GM21825 (cell line): ENCODE measurements around the gene NEFH.
"Not testable (repeated sequence)": the region's sequence is repeated elsewhere in the genome, so short reads cannot be mapped to it uniquely, and the experiment has no call there.

ENCODE experiments used
- ATAC-seq: cut with Tn5 transposase; IDR thresholded peaks from one replicate; pipeline ENCODE4 v1.9.1; 2021; ENCODE audit warnings: mild to moderate bottlenecking, moderate library complexity; ENCODE audit not compliant: unreplicated experiment

NEFH gene, protein sequence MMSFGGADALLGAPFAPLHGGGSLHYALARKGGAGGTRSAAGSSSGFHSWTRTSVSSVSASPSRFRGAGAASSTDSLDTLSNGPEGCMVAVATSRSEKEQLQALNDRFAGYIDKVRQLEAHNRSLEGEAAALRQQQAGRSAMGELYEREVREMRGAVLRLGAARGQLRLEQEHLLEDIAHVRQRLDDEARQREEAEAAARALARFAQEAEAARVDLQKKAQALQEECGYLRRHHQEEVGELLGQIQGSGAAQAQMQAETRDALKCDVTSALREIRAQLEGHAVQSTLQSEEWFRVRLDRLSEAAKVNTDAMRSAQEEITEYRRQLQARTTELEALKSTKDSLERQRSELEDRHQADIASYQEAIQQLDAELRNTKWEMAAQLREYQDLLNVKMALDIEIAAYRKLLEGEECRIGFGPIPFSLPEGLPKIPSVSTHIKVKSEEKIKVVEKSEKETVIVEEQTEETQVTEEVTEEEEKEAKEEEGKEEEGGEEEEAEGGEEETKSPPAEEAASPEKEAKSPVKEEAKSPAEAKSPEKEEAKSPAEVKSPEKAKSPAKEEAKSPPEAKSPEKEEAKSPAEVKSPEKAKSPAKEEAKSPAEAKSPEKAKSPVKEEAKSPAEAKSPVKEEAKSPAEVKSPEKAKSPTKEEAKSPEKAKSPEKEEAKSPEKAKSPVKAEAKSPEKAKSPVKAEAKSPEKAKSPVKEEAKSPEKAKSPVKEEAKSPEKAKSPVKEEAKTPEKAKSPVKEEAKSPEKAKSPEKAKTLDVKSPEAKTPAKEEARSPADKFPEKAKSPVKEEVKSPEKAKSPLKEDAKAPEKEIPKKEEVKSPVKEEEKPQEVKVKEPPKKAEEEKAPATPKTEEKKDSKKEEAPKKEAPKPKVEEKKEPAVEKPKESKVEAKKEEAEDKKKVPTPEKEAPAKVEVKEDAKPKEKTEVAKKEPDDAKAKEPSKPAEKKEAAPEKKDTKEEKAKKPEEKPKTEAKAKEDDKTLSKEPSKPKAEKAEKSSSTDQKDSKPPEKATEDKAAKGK

DNA sequence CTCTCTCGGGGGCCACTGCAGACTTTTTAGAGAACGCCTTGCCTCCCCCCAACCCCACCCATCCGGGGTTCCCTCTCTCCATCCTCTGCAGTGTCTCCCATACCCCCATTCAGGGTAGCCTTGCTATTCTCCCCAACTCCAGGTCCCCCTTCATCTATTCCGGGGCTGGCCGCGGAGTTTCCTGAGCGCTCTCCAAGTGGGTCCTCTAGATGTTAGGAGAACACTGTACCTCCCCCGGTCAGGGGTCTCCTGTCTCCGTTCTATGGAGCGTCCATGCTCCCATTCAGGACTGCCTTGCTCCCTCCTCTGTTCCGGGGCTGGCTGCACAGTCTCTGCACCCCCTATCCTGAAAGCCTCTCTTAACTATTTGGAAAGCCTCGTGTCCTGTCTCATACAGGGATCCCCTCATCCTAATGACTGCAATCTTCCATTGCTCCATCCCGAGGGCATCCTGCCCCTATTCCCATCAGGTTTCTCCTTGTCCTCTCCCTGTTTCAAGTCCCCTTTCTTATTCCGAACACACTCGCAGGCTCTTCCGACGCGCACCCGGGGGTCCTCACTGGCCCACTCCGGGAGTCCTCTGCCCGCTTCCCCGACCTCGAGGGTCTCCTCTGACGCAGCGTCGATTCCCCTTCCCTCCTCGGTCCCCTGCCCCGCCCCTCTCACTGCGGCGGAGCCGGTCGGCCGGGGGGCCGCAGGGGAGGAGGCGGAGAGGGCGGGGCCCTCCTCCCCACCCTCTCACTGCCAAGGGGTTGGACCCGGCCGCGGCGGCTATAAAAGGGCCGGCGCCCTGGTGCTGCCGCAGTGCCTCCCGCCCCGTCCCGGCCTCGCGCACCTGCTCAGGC is at the start of gene NEFH:
TSS of gene NEFH (plus strand) at position 802 of the 845 bp plus-strand sequence. CDS start 45 bp downstream, outside the sequence.
- no peak for ATAC-seq

DNA sequence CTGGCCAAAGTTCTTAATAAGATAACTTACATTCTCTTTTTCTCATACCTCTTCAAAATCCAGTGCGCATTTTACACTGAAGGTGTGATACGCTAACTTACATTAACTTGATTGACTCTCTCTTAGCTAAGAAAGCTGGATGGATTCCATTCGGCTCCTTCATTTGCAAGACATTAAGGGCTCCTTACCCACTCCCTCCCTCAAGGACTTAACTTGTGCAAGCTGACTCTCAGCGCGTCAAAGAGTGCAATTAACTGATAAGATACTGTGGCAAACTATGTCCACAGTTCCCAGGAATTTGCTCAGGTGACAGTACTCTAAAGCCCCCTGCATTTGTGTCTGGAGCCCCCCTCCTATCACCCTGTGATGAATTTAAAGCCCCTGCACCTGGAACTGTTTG is 48.0 kb upstream of the NEFH start:
- ATAC-seq: no peak

DNA sequence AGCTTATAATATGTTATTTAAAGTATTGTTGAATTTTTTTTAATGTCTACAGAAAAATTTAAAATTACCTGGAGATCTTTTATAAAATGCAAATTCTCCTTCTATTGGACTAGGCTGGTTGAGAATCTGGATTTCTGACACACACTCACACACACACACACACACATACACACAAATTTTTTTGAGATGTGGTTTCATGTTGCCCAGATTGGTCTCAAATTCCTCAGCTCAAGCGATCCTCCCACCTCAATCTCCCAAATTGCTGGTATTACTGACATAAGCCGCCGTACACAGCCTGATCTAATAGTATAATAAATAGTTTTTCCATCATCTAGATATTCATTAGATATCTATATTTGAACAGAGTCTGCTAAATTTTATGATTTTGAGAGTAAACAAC is 46.2 kb upstream of the NEFH start:
- no peak for ATAC-seq

DNA sequence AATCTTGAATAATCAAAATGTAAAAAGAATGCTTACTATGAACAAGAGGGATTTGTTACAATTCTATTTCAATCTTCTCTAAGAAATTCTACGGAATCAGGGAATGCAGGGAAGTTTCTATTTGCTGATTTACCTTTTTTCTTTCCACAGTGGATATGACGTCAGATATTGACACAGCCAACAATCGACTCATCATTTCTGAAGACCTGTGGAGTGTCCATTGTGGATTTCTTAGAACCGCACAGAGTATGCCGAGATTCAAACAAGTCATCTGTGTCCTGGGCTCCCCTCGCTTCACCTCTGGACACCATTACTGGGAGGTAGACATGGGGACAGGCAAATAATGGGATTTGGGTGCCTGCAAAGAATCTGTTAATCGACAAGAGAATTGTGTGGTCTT is 45.7 kb upstream of the NEFH start:
- ATAC-seq: no peak

DNA sequence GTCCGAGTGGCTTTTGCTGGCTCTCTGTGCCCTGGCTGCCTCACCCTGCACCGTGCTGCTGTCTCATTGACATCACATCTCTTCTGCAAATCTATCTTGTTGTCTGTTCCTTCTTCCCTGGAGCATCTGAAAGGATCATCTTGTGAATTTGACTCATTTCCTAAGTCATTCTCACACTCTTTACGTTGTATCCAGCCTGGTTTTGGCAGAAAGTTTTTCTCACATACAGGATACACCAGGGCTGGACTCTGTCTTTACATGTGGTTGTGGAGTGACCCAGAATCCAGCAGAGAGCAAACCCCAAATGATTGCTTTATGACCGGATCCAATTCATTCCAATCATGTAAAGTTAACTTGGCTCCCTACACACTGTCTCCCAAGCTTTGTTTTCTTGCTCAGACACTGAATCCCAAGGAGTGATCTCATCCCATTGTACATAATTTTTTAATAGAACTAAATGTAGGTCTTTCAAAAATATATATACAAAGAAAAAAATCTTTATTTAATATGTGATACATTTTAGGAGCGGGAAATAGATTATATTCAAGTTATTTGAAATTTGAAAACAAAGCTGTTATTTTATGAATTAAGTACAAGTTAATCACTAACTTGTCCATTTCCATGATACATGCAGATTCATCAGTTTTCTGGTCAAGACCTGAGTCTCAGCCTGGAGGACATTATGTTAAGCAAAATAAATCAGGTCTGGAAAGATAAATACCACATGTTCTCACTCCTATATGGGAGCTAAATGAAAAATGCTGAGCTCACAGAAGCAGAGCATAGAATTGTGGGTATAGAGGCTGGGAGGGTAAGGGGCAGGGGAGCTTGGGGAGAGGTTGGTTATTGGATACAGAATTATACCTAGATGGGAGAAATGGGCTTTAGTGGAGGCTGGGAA is 44.5 kb upstream of the NEFH start:
- ATAC-seq: no peak

DNA sequence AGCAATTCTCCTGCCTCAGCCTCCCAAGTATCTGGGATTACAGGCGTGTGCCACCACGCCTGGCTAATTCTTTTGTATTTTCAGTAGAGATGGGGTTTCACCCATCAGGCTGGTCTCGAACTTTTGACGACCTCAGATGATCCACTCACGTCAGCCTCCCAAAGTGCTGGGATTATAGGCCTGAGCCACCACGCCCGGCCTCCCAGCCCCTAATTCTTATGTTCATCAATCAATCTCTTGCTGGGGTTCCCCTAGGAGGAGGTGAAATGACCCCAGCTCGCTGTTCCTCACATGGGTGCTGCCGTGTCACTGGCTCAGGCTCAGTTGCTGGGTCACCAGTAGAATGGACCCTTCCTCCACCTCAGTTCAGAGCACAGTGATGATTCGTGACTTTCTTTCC is 41.7 kb upstream of the NEFH start, which contains the start of gene RFPL1:
TSS of gene RFPL1 (plus strand) at position 301 of the 400 bp plus-strand sequence.
- not testable (repeated sequence) for ATAC-seq

DNA sequence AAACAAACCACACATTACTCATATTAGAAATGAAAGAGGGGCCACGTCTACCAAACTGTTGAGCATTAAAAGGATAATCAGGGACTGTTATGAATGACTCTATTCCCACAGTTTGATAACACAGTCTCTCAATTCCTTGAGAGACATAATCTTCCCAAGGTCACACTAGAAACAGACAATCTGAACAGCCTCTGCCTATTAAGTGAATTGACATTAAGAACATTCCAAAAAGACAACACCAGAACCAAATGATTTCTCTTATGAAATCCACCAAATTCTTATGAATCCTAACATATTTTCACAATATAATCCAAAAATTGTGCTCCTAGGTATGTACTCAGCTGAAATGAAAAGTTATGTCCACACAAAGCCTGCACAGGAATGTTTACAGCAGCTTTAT is 37.0 kb upstream of the NEFH start:
- no peak for ATAC-seq

DNA sequence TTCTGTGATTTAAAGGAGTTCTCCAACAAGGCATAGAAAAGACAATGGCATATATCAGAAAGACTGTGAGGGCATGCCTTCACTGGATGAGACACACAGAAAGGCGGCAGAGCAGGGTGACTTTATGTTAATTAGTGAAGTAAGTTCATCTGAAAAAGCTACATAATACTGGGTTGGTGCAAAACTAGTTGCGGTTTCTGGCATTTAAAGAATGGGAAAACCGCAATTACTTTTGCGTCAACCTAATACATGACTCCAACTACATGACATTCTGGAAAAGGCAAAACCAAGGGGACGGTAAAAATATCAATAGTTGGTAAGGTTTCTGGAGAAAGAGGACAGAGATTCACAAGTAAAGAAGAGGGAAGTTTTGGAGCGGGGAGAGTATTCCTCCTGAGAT is 36.6 kb upstream of the NEFH start:
- ATAC-seq: no peak

DNA sequence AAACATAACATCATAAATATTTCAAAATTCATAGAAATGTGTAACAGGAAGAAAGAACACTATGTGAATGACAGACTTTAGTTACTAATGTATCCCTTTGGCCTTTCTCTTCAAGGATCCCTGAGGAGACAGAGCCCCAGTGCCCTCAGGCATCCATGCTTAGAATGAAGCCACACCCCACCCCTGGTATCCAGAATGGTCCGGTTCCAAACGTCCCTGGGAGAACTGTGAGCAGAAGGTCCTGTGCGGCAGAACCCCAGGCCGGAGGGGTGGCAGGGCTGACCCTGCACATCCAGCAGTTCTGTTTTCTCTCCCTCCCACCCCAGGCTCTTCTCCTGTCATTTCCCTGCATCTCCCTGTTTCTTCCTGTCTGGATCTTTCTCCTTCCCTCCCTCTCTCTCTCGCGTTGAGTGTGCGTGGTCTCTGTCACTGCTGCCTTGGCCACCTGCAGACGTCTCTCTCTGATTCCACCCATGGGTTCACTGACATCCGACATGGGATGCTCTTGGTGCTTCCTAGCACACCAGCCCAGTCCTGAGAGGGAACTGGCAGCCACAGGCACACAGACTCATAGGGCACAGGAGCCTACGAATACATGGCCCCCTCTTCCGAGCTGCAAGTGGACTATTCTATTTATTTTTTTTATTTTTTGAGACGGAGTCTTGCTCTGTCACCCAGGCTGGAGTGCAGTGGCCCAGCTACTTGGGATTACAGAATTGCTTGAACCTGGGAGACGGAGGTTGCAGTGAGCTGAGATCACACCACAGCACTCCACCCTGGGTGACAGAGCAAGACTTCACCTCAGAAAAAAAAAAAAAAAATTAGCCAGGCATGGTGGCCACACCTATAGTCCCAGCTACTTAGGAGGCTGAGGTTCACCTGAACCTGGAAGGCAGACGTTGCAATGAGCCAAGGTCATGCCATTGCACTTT is 35.9 kb upstream of the NEFH start:
- no peak for ATAC-seq

DNA sequence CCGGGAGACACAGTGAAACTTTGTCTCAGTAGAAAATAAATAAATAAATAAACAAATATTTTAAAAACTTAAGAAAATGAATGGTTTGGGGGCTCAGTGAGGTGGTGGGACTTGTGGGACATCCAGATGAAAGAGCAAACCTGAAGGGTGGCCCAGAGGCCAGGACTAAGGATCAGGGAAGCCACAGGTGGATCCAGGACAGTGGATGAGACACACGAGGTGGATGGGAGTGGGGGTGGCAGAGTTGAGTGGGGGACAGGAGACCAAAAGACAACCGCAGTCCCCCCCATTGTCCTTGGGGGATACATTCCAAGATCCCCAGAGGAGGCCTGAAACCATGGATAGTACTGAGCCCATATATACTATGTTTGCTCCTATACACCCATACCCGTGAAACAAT is 34.5 kb upstream of the NEFH start:
- ATAC-seq: no peak

DNA sequence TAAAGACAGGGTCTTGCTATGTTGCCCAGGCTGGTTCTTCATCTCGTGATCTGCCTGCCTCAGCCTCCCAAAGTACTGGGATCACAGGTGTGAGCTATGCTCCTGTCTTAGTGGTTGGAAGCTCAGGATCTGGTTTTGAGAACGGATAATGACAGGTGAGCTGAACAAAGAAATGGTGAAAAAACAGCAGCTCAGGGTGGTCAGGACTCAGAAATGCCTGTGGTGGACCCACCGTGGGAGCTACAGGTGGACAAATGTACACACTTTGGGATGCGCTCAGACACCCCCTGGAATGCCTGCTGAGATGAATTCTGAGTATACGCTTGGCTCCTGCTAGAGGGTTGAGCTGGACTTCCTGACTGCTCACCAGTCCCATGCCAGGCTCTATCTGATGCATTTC is 32.1 kb upstream of the NEFH start:
- no peak for ATAC-seq

DNA sequence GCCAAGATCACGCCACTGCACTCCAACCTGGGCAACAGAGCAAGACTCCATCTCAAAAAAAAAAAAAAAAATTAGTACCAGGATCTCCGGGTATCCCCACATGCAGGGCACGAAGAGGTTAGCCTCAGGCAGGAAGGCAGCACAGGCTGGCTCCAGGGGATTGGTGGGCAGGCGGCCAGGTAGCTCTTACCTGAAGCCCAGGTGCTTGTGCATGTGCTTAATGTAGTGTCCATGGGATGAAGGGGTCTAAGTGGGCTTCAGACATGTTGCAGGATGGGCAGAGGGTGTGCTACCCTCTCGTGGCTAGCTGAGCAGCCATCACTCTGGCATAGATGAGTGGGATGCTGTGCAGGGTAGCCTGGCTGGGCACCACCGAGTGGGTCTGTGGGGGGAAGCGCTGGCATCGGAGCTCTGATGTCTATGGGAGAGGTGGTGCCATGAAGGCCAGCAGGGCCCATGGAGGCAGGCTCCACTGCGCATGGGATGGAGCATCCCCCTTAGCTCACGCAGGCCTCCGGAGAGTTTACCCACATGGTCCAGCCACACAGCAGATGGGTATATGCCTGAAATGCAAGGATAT is 30.6 kb upstream of the NEFH start:
- ATAC-seq: no peak

DNA sequence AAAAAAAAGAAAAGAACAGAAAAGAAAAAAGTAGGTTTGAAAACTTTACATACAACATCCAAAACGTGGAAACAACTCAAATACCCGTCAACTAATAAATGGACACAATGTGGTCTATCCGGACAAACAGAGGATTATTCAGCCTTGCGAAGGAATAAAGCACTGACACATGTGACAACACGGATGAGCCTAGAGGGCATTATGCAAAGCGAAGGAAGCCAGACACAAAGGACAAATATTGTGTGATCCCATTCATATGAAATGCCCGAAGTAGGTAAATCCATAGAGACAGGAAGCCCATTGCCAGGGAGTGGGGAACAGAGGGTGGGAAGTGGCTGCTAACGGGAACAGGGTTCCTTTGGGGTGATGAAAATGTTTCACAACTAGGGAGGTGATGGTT is 29.8 kb upstream of the NEFH start:
- ATAC-seq: no peak

DNA sequence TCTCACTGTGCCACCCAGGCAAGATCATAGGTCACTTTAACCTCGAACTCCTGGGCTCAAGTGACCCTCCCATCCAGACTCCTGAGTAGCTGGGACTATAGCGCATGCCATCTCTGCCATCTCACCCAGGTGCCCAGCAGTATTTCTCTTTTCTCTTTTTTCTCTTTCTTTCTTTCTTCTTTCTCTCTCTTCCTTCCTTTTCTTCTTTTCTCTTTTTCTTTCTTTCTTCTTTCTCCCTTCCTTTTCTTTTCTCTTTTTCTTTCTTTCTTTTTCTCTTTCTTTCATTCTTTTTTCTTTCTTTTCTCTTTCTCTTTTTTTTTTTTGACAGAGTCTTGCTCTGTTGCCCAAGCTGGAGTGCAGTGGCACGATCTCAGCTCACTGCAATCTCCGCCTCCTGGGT is 28.2 kb upstream of the NEFH start:
- no peak for ATAC-seq

DNA sequence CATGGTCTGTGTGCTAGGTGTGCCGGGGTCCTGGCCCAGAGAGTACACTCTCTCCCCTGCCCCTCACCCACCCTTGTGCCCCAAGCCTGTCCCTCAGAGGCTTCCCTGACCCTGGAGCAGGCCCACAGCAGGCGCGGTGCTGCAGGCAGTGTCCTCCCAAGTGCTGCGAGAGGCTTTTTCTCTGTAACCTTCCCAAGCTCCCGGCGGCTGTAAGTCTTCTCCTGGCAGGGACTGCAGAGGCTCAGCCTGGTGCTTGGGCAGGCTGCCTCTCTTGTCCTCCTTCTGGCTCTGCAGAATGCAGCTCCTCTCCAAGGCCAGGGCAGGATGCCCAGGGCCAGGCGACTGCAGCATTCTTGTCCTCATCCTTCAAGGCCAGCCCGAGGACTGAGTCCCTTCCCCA is 25.7 kb upstream of the NEFH start:
- no peak for ATAC-seq

DNA sequence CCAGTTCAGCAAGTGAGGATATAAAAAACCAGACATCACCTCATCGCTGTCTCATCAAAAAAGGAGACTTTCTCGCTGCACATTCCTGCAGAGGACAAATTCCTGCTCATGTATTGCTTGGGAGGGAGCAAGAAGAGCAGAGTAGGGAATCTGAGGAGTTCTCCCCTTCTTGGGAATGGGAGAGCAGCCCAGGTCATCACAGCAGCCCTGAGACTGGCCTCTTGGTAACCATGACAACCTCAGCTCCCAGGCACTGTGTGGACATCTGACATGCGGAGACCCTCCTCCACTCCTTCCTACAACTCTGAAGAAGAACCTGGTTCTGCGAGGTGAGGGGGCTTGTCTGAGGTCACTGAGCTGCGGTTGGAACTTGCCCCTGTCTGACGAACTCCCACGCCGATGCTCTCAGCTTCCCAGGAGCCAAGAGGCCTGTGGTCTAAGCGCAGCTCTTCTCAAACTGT is 23.8 kb upstream of the NEFH start:
- no peak for ATAC-seq

DNA sequence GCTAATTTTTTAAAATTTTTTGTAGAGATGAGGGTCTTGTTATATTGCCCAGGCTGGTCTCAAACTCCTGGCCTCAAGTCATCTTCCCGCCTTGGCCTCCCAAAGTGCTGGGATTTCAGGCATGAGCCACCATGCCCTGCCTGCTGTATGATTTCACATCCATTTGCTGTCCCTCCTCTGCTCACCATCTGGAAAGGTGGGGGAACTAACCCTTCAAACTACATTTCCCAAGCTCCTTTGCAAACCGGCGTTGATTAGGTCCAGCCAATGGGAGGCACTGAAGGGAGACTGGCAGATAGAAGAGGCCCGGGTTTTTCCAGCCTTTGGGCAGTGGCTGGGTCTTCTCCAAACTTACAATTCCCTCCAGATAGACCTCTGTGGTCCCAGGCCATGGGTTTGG is 22.3 kb upstream of the NEFH start:
- ATAC-seq: no peak

DNA sequence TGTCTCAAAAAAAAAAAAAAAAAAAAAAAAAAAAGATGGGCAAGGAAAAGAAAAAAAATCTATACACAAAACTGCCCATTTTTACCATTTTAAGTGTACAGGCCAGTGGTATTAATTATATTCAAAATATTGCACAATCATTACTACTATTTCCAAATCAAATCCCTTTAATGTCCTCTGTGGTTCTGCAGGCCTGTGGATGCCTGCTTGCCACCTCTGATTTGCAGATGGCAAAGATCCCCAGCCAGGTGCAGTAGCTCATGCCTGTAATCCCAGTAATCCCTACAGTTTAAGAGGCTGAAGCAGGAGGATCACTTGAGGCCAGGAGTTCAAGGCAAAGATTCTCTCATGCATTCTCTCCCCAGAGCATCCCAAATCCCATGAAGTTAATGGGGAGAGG is 21.5 kb upstream of the NEFH start:
- ATAC-seq: no peak
